Measurements from ENCODE around the gene DNAJB8. TPM values are rescaled to one million over a fixed set of nuclear protein-coding genes. Genes with fewer than 3 reads are reported as not detected.

The DNAJB8 gene
- total and polyA plus RNA-seq, 11 donors = not detected

DNA sequence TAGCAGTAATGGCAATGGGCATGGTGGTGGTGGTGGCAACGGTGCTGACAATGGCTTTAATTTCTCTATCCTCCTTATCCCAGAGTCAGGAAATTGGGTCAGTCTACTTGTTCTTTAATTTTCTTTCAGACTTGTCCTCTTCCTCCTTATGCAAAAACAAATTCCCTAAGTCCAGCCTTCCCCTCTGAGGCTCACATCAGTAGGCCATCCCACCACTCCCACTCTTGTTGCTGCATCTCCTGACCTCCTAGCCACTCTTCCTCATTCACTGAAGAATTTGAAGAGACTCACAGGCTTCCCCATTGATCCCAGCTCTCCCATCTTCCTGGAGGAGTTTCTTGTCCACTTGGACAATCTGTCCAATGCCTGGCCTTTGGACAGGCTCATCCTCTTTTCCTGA, 19.9 kb downstream of the DNAJB8 start:
- no peak for DNase-seq
- H3K4me3 ChIP-seq = no peak overlapping the region
- TF ChIP-seq, protein P1, sequence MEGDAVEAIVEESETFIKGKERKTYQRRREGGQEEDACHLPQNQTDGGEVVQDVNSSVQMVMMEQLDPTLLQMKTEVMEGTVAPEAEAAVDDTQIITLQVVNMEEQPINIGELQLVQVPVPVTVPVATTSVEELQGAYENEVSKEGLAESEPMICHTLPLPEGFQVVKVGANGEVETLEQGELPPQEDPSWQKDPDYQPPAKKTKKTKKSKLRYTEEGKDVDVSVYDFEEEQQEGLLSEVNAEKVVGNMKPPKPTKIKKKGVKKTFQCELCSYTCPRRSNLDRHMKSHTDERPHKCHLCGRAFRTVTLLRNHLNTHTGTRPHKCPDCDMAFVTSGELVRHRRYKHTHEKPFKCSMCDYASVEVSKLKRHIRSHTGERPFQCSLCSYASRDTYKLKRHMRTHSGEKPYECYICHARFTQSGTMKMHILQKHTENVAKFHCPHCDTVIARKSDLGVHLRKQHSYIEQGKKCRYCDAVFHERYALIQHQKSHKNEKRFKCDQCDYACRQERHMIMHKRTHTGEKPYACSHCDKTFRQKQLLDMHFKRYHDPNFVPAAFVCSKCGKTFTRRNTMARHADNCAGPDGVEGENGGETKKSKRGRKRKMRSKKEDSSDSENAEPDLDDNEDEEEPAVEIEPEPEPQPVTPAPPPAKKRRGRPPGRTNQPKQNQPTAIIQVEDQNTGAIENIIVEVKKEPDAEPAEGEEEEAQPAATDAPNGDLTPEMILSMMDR (IDR thresholded peaks at IDR 0.05) = no peak
- no peak for TF ChIP-seq POLR2A (IDR thresholded peaks at IDR 0.05)
- H3K36me3 ChIP-seq = no peaks in the 10 kb centered on the region
- H3K27ac ChIP-seq = no peak overlapping the region
- H3K27me3 ChIP-seq = no peaks in the 10 kb centered on the region
- ATAC-seq = no peak
- no peaks in the 10 kb centered on the region for H3K4me1 ChIP-seq
- intact Hi-C loops (cut with DNase I) = no loop called here
- WGBS, 4 donors = 85 to 100% (median 94%) methylated on average over 1 of the region's 1 CpG
- H3K9me3 ChIP-seq = no peaks in the 10 kb centered on the region

DNA sequence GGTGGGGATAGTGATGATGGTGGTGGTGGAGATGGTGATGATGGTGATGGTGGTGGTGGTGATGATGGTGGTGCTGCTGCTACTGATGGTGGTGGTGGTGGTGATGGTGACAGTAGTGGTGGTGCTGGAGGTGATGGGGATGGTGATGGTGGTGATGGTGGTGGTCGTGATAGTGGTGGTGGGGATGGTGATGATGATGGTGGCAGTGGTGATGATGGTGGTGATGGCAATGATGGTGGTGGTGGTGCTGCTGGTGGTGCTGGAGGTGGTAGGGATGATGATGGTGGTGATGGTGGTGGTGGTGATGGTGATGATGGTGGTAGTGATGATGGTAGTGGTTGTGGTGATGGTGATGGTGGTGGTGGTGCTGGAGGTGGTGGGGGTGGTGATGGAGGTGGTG, 21.3 kb downstream of the DNAJB8 start:
- intact Hi-C loops (cut with DNase I) = no loop called here
- TF ChIP-seq, protein P1 (IDR thresholded peaks at IDR 0.05) = no peak
- TF ChIP-seq POLR2A (IDR thresholded peaks at IDR 0.05) = no peak
- Histone ChIP-seq H3K27me3 (no peaks in the 10 kb centered on the region), H3K4me3 (no peak overlapping the region), H3K9me3 (no peaks in the 10 kb centered on the region), H3K27ac (no peak overlapping the region), H3K4me1 (no peaks in the 10 kb centered on the region), H3K36me3 (no peaks in the 10 kb centered on the region)
- DNase-seq (no peak), ATAC-seq (no peak)
- WGBS, 4 donors = 87 to 96% (median 92%) methylated on average over 1 of the region's 1 CpG

DNA sequence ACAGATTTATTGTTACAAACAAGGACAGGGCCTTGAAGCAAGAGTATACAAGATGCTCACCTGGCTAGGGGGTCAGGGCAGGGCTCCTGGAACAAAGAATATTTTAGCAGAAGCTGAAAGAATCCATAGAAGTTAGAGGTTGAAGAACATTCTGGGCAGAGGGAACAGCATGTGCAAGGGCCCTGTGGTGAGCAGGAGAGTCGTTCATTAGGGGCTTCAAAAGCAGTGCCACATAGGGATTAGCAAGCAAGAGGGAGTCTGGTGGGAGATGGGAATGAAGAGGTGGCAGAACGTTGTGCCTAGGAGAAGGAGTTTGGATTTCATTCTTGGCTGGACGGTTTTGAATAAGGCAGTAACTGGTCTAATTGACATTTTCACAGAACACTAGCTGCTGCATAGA, 22.9 kb downstream of the DNAJB8 start:
- DNase-seq (no peak), ATAC-seq (no peak)
- intact Hi-C loops (cut with DNase I) = no loop called here
- Histone ChIP-seq H3K9me3 (no peaks in the 10 kb centered on the region), H3K27me3 (peaks cover 0 to 2% (median 0%) of the 10 kb centered on the region in 9 donors), H3K27ac (no peak overlapping the region), H3K36me3 (no peaks in the 10 kb centered on the region), H3K4me3 (no peak overlapping the region), H3K4me1 (no peaks in the 10 kb centered on the region)
- no peak for TF ChIP-seq POLR2A (IDR thresholded peaks at IDR 0.05)
- TF ChIP-seq, protein P1 (IDR thresholded peaks at IDR 0.05) = no peak
- WGBS, 4 donors = 70 to 81% (median 74%) methylated on average over 3 of the region's 3 CpGs

DNA sequence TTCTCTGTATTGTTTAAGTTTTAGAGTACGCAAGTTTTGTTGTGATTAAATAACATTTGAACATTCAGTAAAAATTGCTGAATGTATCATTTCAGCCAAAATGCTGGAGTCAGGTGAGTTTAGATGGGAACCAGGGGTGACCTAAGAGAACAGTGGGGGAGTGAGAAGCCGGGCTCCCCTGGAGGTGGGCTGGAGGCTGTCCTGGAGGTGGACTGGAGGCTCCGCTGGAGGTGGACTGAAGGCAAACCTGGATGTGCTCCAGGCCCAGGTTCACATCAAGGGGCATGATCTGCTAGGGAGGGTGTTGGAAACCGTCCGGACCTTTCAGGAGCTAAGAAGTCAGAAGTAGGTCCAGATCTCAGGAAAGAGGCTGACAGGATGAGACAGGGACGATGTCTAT, 23.7 kb downstream of the DNAJB8 start:
- DNase-seq (no peak), ATAC-seq (no peak)
- 90 to 93% (median 92%) methylated on average over 6 of the region's 6 CpGs for WGBS, 4 donors

More for the DNA sequence above, 23.7 kb downstream of the DNAJB8 start:
- TF ChIP-seq POLR2A (IDR thresholded peaks at IDR 0.05) = no peak
- TF ChIP-seq, protein P1 (IDR thresholded peaks at IDR 0.05) = no peak
- H3K9me3 ChIP-seq = no peaks in the 10 kb centered on the region
- intact Hi-C loops (cut with DNase I) = no loop called here
- H3K27ac ChIP-seq = no peak overlapping the region
- no peaks in the 10 kb centered on the region for H3K36me3 ChIP-seq
- no peaks in the 10 kb centered on the region for H3K4me1 ChIP-seq
- H3K4me3 ChIP-seq = no peak overlapping the region
- peaks cover 0 to 7% (median 0%) of the 10 kb centered on the region in 9 donors for H3K27me3 ChIP-seq
